ENCODE data around the gene ENKUR. TPM values are rescaled to one million over a fixed set of nuclear protein-coding genes. Genes with fewer than 3 reads are reported as not detected.

Gene ENKUR, protein sequence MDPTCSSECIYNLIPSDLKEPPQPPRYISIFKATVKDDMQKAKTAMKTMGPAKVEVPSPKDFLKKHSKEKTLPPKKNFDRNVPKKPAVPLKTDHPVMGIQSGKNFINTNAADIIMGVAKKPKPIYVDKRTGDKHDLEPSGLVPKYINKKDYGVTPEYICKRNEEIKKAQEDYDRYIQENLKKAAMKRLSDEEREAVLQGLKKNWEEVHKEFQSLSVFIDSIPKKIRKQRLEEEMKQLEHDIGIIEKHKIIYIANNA
- 0.12 to 0.29 TPM (median 0.21 TPM) in 5 replicates for total RNA-seq (2022; extraction: Qiagen RNA extraction; ENCODE audit: low read depth)

DNA sequence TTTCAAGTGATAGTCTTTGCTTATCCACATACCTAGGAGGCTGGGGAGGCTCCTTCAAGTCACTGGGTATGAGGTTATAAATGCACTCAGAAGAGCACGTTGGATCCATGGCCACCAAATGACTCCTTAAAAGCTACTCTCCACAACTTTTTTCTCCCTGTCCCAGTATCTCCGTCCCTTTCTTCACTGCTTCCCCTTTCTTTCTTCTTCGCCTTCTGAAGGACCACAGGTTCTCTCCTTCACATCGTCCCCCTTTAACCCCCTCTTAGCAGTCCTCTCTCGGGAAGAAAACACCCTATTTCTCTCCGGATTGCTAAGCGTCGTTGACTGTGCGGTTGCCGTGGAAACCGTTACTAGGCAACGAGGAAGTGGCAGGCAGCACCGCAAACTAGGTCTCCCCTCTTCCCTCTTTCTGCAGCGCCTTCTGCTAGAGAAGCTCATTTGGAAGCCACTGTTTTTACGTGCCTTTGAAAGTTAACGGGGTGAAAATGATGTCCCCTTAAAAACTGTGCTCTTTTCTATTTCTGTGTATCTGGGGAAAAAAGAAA lies at the start of gene ENKUR:
Gene ENKUR (minus strand): TSS at position 331 of the 548 bp plus-strand sequence. CDS start 222 bp downstream, at position 109.

DNA sequence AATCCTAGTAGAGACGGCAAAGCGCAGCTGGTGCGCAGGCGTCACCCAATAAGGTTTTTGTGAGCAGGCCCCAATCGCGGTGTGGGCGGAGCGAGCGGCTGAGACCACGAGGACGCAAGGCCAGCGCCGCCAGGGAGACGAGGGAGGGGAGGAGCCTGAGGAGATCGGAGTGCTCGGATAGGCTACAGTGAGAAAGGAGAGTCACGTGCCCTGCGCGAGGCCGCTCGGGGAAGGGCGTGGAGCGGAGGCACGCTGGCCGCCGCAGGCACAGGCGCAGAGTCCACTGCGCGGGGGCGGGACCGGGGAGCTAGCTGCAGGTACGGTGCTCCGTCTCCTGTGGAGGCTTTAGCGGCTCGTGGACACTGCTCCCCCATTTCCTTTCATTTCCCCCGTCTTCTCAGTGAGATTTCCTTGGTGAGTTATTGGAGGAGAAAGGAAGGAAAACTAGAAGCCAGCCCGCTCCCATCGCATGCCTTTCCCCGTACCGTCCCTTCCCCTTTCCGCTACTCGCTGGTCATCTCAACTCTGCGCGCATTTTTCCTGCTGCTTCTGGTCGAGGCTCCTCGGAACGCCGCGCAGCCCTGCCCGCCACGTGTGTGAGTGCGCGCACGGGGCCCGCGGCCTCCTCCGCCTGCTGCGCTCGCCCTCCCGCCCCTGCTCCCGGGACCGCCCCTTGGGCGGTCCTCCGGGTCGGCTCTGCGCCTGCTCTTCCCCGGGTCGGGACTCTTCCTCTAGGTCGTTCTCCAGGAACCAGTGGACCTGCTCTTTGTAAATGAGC lies 607 bp upstream of the ENKUR start, which contains the start of gene THNSL1:
Gene THNSL1 (plus strand): TSS at position 237 of the 778 bp plus-strand sequence. CDS start 6,612 bp downstream, outside the sequence.

DNA sequence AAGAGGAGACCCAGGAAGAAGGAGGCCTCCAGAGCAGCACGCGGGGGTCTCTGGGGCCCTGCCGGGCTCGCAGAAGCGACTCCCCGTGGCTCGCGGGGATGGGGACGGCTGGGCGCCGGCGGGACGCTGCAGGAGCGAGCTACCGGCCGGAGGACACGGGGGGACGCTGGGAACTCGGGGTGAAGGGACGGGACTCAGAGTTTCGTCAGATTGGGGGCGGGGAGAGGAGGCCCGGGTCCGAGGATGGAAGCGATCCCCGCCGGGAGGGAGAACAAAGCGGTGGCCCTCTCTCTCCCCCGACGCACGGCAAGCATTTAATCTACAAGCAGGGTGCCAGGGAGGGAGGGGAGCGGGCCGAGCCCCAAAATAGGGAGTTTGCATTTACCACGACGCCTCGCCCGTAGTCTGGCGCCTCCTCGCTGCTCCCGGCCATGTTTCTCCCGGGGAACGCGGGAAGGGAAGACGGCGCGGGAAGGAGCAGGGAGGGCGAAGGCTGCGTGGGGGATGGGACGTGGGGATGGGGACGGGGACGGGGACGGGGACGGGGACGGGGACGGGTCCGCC lies 63.7 kb downstream of the ENKUR start, which contains the start of gene PRTFDC1:
Gene PRTFDC1 (minus strand): TSS at position 464 of the 564 bp plus-strand sequence. CDS start 31 bp downstream, at position 433.

Other genes with a start within 250 kb of the ENKUR start
- gene PRTFDC1, start 63.6 kb downstream of the ENKUR start, total RNA-seq (2022; extraction: Qiagen RNA extraction; ENCODE audit: low read depth) = 16.5 to 18.4 TPM (median 17.0 TPM) in 5 replicates
- 3.5 to 4.4 TPM (median 3.9 TPM) in 5 replicates for gene THNSL1, start 454 bp upstream of the ENKUR start, total RNA-seq (2022; extraction: Qiagen RNA extraction; ENCODE audit: low read depth)
- 0.05 to 0.07 TPM (median 0.06 TPM) in 4 of 5 replicates, not detected in the other for gene GPR158, start 158.8 kb upstream of the ENKUR start, total RNA-seq (2022; extraction: Qiagen RNA extraction; ENCODE audit: low read depth)

Data from A549 treated with GW870086 at 1 μM for 4 hours (cell line).